Esophagus squamous epithelium (tissue), 4 donors: ENCODE data around the gene TRPT1.

Source experiments
- POLR2A ChIP-seq, 4 donors: fragments of 450-650 bp; IDR thresholded peaks; one replicate each; pipeline ENCODE4 v1.6.1; 2017; ENCODE audit warnings: antibody characterized with exemption in 4 of 4, mild to moderate bottlenecking in 4 of 4, moderate library complexity in 3 of 4
- TF ChIP-seq, protein P1 (sequence below), 6 experiments: fragments of 450-650 bp in 4 of 6; fragments of 200-600 bp in 2 of 6; sonication (generic) in 2 of 6; IDR thresholded peaks; one replicate each; pipeline ENCODE4 v1.5.1; 2016 to 2019; ENCODE audit warnings: antibody characterized with exemption in 6 of 6, mild to moderate bottlenecking in 4 of 6, moderate library complexity in 4 of 6

DNA sequence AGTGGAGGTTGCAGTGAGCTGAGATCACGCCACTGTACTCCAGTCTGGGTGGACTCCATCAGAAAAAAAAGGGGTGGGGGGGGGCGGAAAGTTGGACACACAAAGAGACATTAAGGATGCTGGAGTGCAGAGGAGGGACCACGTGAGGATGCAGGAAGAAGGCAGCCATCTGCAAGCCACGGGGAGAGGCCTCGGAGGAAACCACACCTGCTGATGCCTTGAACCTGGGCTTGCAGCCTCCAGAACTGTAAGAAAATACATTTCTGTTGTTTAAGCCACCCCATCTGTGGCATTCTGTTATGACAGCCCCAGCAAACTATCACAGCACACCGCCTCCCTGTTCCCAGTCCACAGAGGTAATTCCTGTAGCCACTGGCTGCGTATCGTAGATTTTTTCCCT is 49.2 kb downstream of the TRPT1 start:
- TF ChIP-seq, protein P1, sequence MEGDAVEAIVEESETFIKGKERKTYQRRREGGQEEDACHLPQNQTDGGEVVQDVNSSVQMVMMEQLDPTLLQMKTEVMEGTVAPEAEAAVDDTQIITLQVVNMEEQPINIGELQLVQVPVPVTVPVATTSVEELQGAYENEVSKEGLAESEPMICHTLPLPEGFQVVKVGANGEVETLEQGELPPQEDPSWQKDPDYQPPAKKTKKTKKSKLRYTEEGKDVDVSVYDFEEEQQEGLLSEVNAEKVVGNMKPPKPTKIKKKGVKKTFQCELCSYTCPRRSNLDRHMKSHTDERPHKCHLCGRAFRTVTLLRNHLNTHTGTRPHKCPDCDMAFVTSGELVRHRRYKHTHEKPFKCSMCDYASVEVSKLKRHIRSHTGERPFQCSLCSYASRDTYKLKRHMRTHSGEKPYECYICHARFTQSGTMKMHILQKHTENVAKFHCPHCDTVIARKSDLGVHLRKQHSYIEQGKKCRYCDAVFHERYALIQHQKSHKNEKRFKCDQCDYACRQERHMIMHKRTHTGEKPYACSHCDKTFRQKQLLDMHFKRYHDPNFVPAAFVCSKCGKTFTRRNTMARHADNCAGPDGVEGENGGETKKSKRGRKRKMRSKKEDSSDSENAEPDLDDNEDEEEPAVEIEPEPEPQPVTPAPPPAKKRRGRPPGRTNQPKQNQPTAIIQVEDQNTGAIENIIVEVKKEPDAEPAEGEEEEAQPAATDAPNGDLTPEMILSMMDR (IDR thresholded peaks at IDR 0.05) = no peak
- TF ChIP-seq POLR2A (IDR thresholded peaks at IDR 0.05) = no peak
